Measurements from ENCODE around the gene MTHFD1L. TPM values are rescaled to one million over a fixed set of nuclear protein-coding genes. Genes with fewer than 3 reads are reported as not detected.
A peak's percentile ranks its signal among the peaks of the same experiment; 100 is the strongest.

The MTHFD1L gene
- total and polyA plus RNA-seq, 2 experiments from 2014 or later = 18.2 to 37.9 TPM

DNA sequence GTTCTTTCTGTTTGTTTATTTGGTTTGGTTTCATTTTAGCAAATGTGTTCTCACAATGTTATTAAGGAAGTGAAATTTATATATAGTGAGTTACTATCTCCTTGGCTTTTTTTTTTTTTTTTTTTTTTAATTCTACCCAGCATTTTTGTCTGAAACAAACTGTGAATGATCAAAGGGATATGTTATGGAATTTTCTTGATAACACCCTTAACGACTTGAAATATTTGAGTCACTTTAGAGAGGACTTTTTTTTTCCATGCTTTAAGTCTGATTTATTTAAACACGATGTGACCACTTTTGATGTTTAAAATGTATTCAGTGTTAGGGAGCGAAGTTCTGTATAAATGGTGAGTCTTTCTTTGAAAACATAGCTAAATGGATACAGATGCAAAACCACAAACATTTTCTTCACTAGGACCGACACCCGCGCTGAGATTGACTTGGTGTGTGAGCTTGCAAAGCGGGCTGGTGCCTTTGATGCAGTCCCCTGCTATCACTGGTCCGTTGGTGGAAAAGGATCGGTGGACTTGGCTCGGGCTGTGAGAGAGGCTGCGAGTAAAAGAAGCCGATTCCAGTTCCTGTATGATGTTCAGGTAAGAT, 149.7 kb downstream of the MTHFD1L start:
- Histone ChIP-seq H3K9me3 (ENCODE audit: low read depth) (no peaks in the 10 kb centered on the region), H3K27me3 (no peaks in the 10 kb centered on the region), H3K36me3 (peaks cover 5% of the 10 kb centered on the region), H3K4me3 (no peak overlapping the region), H3K4me1 (ENCODE audit: low read depth) (peaks cover 11% of the 10 kb centered on the region), H3K27ac (peak overlapping the region; percentile 46)
- TF ChIP-seq, protein P1, sequence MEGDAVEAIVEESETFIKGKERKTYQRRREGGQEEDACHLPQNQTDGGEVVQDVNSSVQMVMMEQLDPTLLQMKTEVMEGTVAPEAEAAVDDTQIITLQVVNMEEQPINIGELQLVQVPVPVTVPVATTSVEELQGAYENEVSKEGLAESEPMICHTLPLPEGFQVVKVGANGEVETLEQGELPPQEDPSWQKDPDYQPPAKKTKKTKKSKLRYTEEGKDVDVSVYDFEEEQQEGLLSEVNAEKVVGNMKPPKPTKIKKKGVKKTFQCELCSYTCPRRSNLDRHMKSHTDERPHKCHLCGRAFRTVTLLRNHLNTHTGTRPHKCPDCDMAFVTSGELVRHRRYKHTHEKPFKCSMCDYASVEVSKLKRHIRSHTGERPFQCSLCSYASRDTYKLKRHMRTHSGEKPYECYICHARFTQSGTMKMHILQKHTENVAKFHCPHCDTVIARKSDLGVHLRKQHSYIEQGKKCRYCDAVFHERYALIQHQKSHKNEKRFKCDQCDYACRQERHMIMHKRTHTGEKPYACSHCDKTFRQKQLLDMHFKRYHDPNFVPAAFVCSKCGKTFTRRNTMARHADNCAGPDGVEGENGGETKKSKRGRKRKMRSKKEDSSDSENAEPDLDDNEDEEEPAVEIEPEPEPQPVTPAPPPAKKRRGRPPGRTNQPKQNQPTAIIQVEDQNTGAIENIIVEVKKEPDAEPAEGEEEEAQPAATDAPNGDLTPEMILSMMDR (IDR thresholded peaks at IDR 0.05; ENCODE audit: low read depth, low read length) = no peak
- no peak for DNase-seq (ENCODE audit: low read depth in 1 of 2, low spot score in 1 of 2)

GRCh38 chr6:151016107-151016506, 150.6 kb downstream of the MTHFD1L start:
- no peak for DNase-seq (ENCODE audit: low read depth in 1 of 2, low spot score in 1 of 2)
- no peak overlapping the region for H3K27ac ChIP-seq
- H3K4me1 ChIP-seq (ENCODE audit: low read depth) = peaks cover 7% of the 10 kb centered on the region
- H3K9me3 ChIP-seq (ENCODE audit: low read depth) = no peaks in the 10 kb centered on the region
- peaks cover 5% of the 10 kb centered on the region for H3K36me3 ChIP-seq
- H3K27me3 ChIP-seq = no peaks in the 10 kb centered on the region
- H3K4me3 ChIP-seq = no peak overlapping the region
- TF ChIP-seq, protein P1 (IDR thresholded peaks at IDR 0.05; ENCODE audit: low read depth, low read length) = no peak

DNA sequence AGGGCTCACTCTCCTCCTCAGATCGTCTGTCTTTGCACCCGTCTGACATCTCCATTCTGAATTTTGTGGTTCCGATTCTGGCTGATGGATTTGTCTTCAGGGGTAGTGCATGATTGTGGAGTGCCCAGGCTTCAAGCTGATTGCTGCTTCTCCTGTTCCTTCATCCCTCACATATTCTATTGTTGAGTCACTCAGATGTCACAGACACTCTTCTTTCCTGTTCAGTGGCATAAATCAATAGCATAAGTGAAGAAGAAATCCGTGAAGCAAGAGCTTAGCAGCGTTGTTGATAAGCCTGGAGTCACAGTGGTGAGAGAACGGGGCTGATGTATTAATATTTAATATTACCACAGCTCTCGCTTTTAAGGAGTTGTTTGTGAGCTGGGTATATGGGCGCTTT, 152.5 kb downstream of the MTHFD1L start:
- Histone ChIP-seq H3K9me3 (ENCODE audit: low read depth) (no peaks in the 10 kb centered on the region), H3K4me3 (no peak overlapping the region), H3K27ac (no peak overlapping the region), H3K36me3 (peaks cover 2% of the 10 kb centered on the region), H3K4me1 (ENCODE audit: low read depth) (peaks cover 10% of the 10 kb centered on the region), H3K27me3 (no peaks in the 10 kb centered on the region)
- TF ChIP-seq, protein P1 (IDR thresholded peaks at IDR 0.05; ENCODE audit: low read depth, low read length) = no peak
- DNase-seq (ENCODE audit: low read depth in 1 of 2, low spot score in 1 of 2) = no peak

DNA sequence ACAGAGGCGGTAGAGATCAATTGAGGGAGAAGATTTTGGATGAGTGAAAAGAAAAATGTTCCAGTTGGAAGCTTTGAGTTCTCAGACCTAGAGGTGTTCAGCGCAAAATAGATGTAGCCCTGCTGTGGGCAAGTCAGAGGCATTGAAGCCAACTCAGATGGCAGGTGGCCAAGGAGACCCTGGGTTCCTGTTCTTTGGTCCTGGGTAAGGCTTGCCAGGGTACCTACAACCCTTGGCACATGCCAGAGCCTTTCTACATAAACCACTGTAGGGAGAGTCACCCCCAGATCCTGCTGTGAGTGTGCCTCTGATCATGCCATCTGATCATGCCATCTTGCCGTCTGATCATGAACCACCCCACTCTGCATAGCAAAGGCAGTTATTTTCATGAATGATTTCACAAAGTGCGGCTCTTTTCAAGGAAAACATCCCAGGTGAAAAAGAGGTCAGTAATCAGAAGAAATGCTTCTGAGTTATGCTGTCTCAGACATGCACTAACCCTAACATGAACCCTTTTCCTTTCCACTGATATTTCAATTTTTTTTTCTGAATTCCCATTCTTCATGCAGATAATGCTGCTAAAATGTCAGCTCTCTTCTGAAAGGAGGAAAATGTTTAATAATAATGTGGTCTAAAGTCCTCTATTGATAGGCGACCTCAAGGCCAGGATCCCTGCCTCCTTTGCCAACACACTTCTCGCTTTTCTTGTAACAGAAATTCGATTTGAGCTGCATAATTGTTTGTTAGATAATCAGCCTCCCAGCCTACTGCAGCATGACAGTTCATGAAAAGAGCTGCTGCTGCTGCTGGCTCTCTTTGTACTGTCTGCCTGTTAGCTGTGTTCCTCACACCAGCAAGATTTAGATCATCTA, 153.6 kb downstream of the MTHFD1L start:
- Histone ChIP-seq H3K4me3 (no peak overlapping the region), H3K4me1 (ENCODE audit: low read depth) (peaks cover 10% of the 10 kb centered on the region), H3K27ac (peak overlapping the region; percentile 0), H3K9me3 (ENCODE audit: low read depth) (no peaks in the 10 kb centered on the region), H3K36me3 (peaks cover 2% of the 10 kb centered on the region), H3K27me3 (no peaks in the 10 kb centered on the region)
- no peak for DNase-seq (ENCODE audit: low read depth in 1 of 2, low spot score in 1 of 2)
- TF ChIP-seq, protein P1 (IDR thresholded peaks at IDR 0.05; ENCODE audit: low read depth, low read length) = no peak

GRCh38 chr6:151021896-151022295, 156.4 kb downstream of the MTHFD1L start:
- Histone ChIP-seq H3K4me3 (no peak overlapping the region), H3K9me3 (ENCODE audit: low read depth) (no peaks in the 10 kb centered on the region), H3K27ac (no peak overlapping the region), H3K4me1 (ENCODE audit: low read depth) (peaks cover 7% of the 10 kb centered on the region), H3K27me3 (no peaks in the 10 kb centered on the region), H3K36me3 (peaks cover 2% of the 10 kb centered on the region)
- TF ChIP-seq, protein P1 (IDR thresholded peaks at IDR 0.05; ENCODE audit: low read depth, low read length) = no peak
- DNase-seq (ENCODE audit: low read depth in 1 of 2, low spot score in 1 of 2) = peak in 1 of 2 donors; percentile 14

All from cardiac muscle cell (in vitro differentiated cells and primary cell).